ENCODE measurements around the gene DPYD.
A peak's percentile ranks its signal among the peaks of the same experiment; 100 is the strongest.

The DPYD gene

DNA sequence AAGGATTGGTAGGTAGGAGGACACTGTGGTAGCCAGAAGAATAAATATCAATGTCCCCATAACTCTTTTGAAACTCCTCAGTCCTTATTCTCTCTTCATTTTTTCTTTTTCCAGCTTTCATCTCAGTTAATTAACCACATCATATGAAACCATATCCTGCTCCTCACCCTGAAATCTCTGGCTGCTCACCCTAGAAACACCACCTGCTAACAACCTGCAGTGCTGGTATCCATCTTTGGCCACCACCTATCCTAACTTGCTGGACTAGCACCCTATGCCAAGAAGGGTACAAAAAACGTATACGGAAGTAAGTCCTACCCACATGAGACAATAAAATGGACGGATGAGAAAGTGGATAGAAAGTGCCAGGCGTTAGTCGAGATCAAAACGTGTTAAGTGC, 13.7 kb upstream of the DPYD start:
- H3K9ac ChIP-seq (ENCODE audit: insufficient read length, low read depth) = no peak overlapping the region
- no peaks in the 10 kb centered on the region for H3K9me3 ChIP-seq (ENCODE audit: insufficient read depth, low read length)
- no peaks in the 10 kb centered on the region for H3K36me3 ChIP-seq (ENCODE audit: insufficient read depth, insufficient read length, low read length)
- TF ChIP-seq ZNF274 (IDR thresholded peaks at IDR 0.05; ENCODE audit: low read depth, low read length) (no peak), SUZ12 (IDR thresholded peaks at IDR 0.05; ENCODE audit: extremely low read depth, insufficient read depth, insufficient read length) (no peak), YY1 (IDR thresholded peaks at IDR 0.05; ENCODE audit: insufficient read depth, insufficient read length) (no peak)
- no peak overlapping the region for H3K4me3 ChIP-seq (ENCODE audit: insufficient read length, low read depth)
- H3K27me3 ChIP-seq (ENCODE audit: insufficient read depth, insufficient read length) = no peaks in the 10 kb centered on the region
- DNase-seq (ENCODE audit: low read depth, low spot score) = no peak
- no peaks in the 10 kb centered on the region for H3K4me1 ChIP-seq (ENCODE audit: insufficient read depth, insufficient read length)

- no peaks in the 10 kb centered on the region for H3K4me1 ChIP-seq (ENCODE audit: insufficient read depth, insufficient read length)
- no peak for TF ChIP-seq YY1 (IDR thresholded peaks at IDR 0.05; ENCODE audit: insufficient read depth, insufficient read length)
- no peak for TF ChIP-seq ZNF274 (IDR thresholded peaks at IDR 0.05; ENCODE audit: low read depth, low read length)
- TF ChIP-seq SUZ12 (IDR thresholded peaks at IDR 0.05; ENCODE audit: extremely low read depth, insufficient read depth, insufficient read length) = no peak
- no peaks in the 10 kb centered on the region for H3K36me3 ChIP-seq (ENCODE audit: insufficient read depth, insufficient read length, low read length)
These were observed 9.3 kb upstream of the DPYD start for GRCh38 chr1:97929874-97930851.

GRCh38 chr1:97926017-97926708, 5.3 kb upstream of the DPYD start:
- TF ChIP-seq ZNF274 (IDR thresholded peaks at IDR 0.05; ENCODE audit: low read depth, low read length) (no peak), YY1 (IDR thresholded peaks at IDR 0.05; ENCODE audit: insufficient read depth, insufficient read length) (no peak), SUZ12 (IDR thresholded peaks at IDR 0.05; ENCODE audit: extremely low read depth, insufficient read depth, insufficient read length) (no peak)
- Histone ChIP-seq H3K36me3 (ENCODE audit: insufficient read depth, insufficient read length, low read length) (no peaks in the 10 kb centered on the region), H3K4me1 (ENCODE audit: insufficient read depth, insufficient read length) (no peaks in the 10 kb centered on the region), H3K4me3 (ENCODE audit: insufficient read length, low read depth) (no peak overlapping the region), H3K9me3 (ENCODE audit: insufficient read depth, low read length) (no peaks in the 10 kb centered on the region), H3K9ac (ENCODE audit: insufficient read length, low read depth) (no peak overlapping the region), H3K27me3 (ENCODE audit: insufficient read depth, insufficient read length) (no peaks in the 10 kb centered on the region)
- no peak for DNase-seq (ENCODE audit: low read depth, low spot score)

More at GRCh38 chr1:97929874-97930851, 9.3 kb upstream of the DPYD start:
- H3K9ac ChIP-seq (ENCODE audit: insufficient read length, low read depth) = no peak overlapping the region
- DNase-seq (ENCODE audit: low read depth, low spot score) = no peak
- H3K9me3 ChIP-seq (ENCODE audit: insufficient read depth, low read length) = no peaks in the 10 kb centered on the region
- H3K27me3 ChIP-seq (ENCODE audit: insufficient read depth, insufficient read length) = no peaks in the 10 kb centered on the region
- no peak overlapping the region for H3K4me3 ChIP-seq (ENCODE audit: insufficient read length, low read depth)

- Histone ChIP-seq H3K9ac (ENCODE audit: insufficient read length, low read depth) (no peak overlapping the region), H3K4me3 (ENCODE audit: insufficient read length, low read depth) (no peak overlapping the region), H3K27me3 (ENCODE audit: insufficient read depth, insufficient read length) (peaks cover 3% of the 10 kb centered on the region), H3K9me3 (ENCODE audit: insufficient read depth, low read length) (no peaks in the 10 kb centered on the region), H3K36me3 (ENCODE audit: insufficient read depth, insufficient read length, low read length) (no peaks in the 10 kb centered on the region), H3K4me1 (ENCODE audit: insufficient read depth, insufficient read length) (no peaks in the 10 kb centered on the region)
- TF ChIP-seq YY1 (IDR thresholded peaks at IDR 0.05; ENCODE audit: insufficient read depth, insufficient read length) (no peak), SUZ12 (IDR thresholded peaks at IDR 0.05; ENCODE audit: extremely low read depth, insufficient read depth, insufficient read length) (no peak), ZNF274 (IDR thresholded peaks at IDR 0.05; ENCODE audit: low read depth, low read length) (no peak)
- DNase-seq (ENCODE audit: low read depth, low spot score) = peak; percentile 15
These were observed 4.3 kb upstream of the DPYD start for GRCh38 chr1:97925151-97925550.

DNA sequence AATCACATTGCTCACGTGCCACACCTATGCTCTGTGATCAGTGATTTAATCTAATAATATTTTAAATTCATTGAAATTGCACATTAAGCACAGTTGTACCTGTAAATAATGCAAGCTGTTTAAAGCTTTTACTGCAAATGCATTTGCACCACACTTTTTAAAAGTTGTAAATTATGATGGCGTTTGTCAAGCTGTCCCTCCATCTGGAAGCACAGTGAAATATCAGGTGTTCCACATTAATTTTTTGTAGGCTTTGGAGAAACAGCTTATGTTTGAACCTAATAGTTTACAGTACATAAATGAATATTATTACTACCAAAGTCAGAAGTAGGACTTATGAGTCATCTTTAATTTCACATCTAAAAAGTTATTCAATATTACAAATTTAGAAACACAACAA, 3.0 kb upstream of the DPYD start:
- peaks cover 16% of the 10 kb centered on the region for H3K27me3 ChIP-seq (ENCODE audit: insufficient read depth, insufficient read length)
- no peaks in the 10 kb centered on the region for H3K36me3 ChIP-seq (ENCODE audit: insufficient read depth, insufficient read length, low read length)
- H3K9me3 ChIP-seq (ENCODE audit: insufficient read depth, low read length) = no peaks in the 10 kb centered on the region
- H3K9ac ChIP-seq (ENCODE audit: insufficient read length, low read depth) = no peak overlapping the region
- no peaks in the 10 kb centered on the region for H3K4me1 ChIP-seq (ENCODE audit: insufficient read depth, insufficient read length)
- no peak for DNase-seq (ENCODE audit: low read depth, low spot score)
- TF ChIP-seq YY1 (IDR thresholded peaks at IDR 0.05; ENCODE audit: insufficient read depth, insufficient read length) (no peak), ZNF274 (IDR thresholded peaks at IDR 0.05; ENCODE audit: low read depth, low read length) (no peak), SUZ12 (IDR thresholded peaks at IDR 0.05; ENCODE audit: extremely low read depth, insufficient read depth, insufficient read length) (no peak)
- H3K4me3 ChIP-seq (ENCODE audit: insufficient read length, low read depth) = no peak overlapping the region

DNA sequence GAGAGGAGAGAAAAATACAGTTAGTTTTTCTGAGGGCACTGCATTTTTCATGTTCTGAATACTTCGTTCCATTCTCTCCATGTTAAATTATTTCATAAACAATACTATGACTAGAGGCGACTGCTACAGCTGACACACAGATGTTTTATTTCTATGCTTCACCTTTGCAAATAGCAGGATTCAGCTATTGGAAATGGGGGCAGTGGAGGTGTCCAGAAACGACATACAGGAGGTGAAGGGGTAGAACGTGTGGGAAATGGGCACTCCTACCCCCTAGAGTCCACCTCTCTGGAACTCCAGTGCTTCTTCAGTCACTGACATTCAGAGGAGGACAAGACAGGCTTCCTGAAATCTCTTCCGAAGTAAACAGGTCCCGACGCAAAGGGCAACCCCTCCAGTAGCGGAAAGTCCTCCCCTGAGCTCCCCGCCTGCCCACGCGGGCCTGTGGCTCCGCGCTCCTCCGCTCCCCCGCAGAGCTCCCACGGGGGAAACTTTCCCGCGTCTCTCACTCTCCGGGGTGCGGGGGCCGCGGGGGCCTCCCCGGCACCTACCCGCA, 480 bp downstream of the DPYD start:
- Histone ChIP-seq H3K4me3 (ENCODE audit: insufficient read length, low read depth) (peak overlapping the region; percentile 74), H3K4me1 (ENCODE audit: insufficient read depth, insufficient read length) (no peaks in the 10 kb centered on the region), H3K27me3 (ENCODE audit: insufficient read depth, insufficient read length) (peaks cover 21% of the 10 kb centered on the region), H3K9ac (ENCODE audit: insufficient read length, low read depth) (peak overlapping the region; percentile 76), H3K36me3 (ENCODE audit: insufficient read depth, insufficient read length, low read length) (no peaks in the 10 kb centered on the region), H3K9me3 (ENCODE audit: insufficient read depth, low read length) (no peaks in the 10 kb centered on the region)
- no peak for DNase-seq (ENCODE audit: low read depth, low spot score)
- TF ChIP-seq SUZ12 (IDR thresholded peaks at IDR 0.05; ENCODE audit: extremely low read depth, insufficient read depth, insufficient read length) = no peak
- no peak for TF ChIP-seq ZNF274 (IDR thresholded peaks at IDR 0.05; ENCODE audit: low read depth, low read length)
- no peak for TF ChIP-seq YY1 (IDR thresholded peaks at IDR 0.05; ENCODE audit: insufficient read depth, insufficient read length)
